Vagina (tissue), 2 donors: Measurements from ENCODE around the gene PRDM16.

ENCODE experiments used
- POLR2AphosphoS5 ChIP-seq, 2 donors: sonication (generic); formaldehyde crosslinking; IDR thresholded peaks; one replicate each; pipeline ENCODE4 v1.9.0; 2017; ENCODE audit warnings: antibody characterized with exemption in 2 of 2, mild to moderate bottlenecking in 2 of 2, low read depth in 1 of 2; ENCODE audit not compliant: insufficient read depth in 1 of 2
- TF ChIP-seq, protein P1 (sequence below), 3 experiments: fragments of 450-650 bp in 2 of 3; fragments of 200-600 bp in 1 of 3; sonication (generic) in 1 of 3; IDR thresholded peaks; one replicate each; pipeline ENCODE4 v1.5.1; 2017 to 2019; ENCODE audit warnings: antibody characterized with exemption in 3 of 3, mild to moderate bottlenecking in 2 of 3, moderate library complexity in 2 of 3

DNA sequence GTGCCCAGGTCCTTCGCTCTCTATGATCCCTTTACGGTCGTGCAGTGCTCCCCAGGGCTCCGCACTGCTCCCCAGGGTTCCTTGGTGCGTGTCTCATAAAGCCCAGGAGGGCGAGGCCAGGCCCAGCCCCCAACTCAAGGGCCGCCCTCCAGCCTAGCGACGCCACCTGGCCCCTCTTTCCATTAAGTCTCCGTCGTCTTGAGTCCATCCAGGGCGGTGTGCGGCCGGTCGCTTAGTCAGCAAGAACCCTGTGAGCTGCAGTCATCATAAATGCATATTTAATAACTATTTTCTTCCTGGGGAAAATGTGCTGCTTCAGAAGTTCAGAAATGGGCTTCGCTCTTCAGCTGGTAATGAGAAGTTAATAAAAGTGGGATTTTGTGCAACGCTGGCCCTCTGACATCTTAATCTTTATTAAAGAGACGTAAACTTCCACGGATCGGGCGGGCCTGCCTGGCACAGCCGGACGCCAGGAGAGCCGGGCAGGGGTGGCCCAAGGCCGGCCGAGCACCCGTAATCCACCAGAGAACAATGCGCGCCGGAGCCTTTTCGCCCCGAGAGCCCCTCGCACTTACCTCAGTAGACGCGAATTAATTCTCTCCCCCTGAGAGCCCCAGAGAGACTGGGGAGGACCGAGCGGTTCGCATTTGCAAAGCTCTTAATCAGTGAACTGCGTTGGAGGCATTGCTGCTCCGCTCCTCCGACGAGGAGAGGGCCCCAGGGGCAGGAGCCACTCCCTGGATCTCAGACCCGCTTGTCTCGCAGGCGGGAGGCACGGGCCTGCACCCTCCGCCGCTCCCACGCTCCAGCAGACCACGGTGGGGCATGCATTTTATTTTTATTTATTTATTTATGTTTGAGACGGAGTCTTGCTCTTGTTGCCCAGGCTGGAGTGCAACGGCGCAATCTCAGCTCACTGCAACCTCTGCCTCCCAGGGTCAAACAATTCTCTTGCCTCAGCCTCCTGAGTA is 197.1 kb downstream of the PRDM16 start:
- TF ChIP-seq POLR2AphosphoS5 (IDR thresholded peaks at IDR 0.05; ENCODE audit: insufficient read depth in 1 of 2, low read depth in 1 of 2), result no peak
- TF ChIP-seq, protein P1, sequence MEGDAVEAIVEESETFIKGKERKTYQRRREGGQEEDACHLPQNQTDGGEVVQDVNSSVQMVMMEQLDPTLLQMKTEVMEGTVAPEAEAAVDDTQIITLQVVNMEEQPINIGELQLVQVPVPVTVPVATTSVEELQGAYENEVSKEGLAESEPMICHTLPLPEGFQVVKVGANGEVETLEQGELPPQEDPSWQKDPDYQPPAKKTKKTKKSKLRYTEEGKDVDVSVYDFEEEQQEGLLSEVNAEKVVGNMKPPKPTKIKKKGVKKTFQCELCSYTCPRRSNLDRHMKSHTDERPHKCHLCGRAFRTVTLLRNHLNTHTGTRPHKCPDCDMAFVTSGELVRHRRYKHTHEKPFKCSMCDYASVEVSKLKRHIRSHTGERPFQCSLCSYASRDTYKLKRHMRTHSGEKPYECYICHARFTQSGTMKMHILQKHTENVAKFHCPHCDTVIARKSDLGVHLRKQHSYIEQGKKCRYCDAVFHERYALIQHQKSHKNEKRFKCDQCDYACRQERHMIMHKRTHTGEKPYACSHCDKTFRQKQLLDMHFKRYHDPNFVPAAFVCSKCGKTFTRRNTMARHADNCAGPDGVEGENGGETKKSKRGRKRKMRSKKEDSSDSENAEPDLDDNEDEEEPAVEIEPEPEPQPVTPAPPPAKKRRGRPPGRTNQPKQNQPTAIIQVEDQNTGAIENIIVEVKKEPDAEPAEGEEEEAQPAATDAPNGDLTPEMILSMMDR (IDR thresholded peaks at IDR 0.05), result no peak
